Frontal cortex (tissue), 4 donors: ENCODE data around the gene KCNS1. TPM values are rescaled to one million over a fixed set of nuclear protein-coding genes. Genes with fewer than 3 reads are reported as not detected.

ENCODE experiments used
- DNase-seq, 2 donors: peaks; one replicate each; pipeline ENCODE4 v3.0.0; 2012; ENCODE audit warnings: low spot score in 2 of 2
- FAIRE-seq: peaks from 2 replicates; lab custom pipeline; 2012; peaks lifted over from hg19 to GRCh38; lab: Jason Lieb, UNC
- total RNA-seq: library from RNA; depleted of rRNA; stranded (reverse); fragments of >200 nt; gene quantifications from one replicate; pipeline ENCODE4 v1.2.3, GENCODE V29; 2014
- donor health status: control.
- donor health status: control.
- donor health status: control.

Gene KCNS1
- total RNA-seq, 1 donor from 2014 or later, result 1.2 TPM

DNA sequence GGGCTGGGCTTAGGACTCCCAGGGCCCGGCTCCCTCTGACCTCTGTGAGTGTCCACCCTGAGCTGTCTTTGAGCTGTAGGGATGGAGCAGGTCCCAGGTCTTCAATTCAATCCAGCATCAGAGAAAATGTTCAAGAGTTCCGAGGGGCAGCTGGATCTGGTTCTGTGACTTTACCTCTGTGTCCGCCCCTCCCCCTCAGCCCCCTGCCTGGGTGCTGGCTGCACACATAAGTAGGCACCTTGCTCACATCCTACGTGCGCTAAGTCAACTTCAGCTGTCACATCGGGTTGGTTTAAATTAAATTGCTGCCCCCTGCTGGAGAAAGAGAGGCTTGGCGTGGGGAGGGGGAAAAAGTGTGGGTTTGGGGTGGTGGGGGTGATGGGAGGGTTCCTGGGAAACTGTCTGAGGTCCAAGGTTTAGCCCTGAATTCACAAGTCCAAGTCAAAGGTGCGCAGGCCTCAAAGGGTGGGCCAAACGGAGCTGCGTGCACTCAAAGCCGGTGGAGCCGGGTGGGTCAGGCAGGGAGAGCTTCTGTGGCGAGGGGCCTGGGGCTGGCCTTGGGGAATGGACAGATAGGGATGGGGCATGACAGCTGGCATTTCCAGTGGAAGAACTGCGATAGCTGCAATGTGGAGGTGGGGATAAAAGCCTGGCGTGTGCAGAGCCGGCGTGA lies 11.0 kb upstream of the KCNS1 start:
- FAIRE-seq (no peak), DNase-seq (no peak)

DNA sequence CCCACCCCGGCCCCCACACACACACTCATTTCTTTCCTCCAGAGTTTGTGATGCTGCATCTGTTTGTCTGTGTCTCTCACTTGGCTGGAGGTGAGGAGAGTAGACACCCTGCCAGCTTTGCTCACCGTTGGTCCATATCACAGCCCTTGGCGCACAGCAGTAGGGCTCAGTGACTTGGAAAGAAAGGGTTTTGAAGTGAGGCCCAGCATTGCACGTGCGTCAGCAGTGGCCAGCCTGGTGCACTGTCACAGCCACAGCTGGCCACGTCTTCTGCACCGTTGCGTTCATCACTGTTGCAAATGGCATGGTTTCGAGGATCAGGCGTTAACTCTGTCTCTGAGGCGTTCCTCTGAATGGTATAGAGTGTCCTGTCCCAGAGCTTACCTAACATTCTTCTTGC lies 10.4 kb upstream of the KCNS1 start:
- DNase-seq (no peak), FAIRE-seq (no peak)

GRCh38 chr20:45110301-45110700 lies 9.4 kb upstream of the KCNS1 start:
- no peak for DNase-seq
- FAIRE-seq, result no peak

DNA sequence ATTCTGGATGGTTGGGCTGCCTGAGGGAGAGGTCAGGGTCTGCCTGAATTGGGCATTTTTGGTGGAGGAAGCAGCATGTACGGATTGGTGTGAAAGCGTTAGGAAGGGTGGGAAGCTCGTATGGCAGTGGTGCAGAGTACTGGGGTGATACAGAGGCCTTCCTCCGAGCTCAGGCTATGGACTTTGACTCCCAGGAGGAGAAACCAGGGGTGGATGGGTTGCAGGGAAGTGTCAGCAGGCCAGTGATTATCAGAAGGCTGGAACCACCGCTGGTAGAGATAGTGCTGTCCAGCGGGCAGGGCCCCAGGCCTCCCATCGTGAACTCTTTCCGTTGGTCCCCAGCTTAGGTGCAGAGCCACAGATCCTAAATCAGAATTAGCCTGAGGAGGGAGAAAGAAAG lies 8.7 kb upstream of the KCNS1 start:
- no peak for FAIRE-seq
- DNase-seq, result no peak

DNA sequence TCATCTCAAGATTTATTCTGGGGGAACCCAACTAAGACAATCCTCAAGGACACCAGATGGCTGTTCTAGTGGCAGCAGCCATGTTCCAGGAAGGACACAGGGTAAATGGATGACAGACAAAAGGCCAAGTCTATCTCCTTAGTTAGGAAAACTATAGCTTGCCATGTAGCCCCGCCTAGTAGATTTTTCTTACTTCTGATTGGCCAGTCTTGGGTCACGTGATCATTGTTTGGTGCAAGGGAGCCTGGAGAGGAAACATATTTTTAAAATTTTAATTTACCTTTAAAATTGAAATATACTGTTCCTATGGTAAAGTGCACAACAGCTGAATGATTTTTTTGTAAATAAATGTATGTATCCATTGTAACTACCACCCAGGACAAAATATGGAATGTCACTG lies 4.4 kb upstream of the KCNS1 start:
- DNase-seq (no peak), FAIRE-seq (no peak)

DNA sequence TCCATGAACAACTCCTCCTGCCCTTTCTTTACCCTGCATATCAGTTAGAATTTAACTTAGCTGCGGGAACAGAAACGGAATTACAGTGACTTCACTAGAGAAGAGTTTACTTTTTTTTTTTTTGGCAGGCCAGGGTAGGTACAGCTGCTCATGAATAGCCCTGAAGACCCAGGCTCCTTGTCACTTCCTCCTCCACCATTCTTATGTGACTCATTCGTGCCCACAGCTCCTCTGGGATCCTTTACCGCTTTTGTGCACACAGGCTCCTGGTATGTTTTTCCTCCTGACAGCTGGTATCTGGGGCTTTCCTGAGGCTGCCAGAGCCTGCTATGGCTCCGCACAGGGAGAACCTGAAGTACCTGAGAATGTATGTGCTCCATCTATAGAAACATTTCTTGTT lies 3.9 kb upstream of the KCNS1 start:
- no peak for DNase-seq

DNA sequence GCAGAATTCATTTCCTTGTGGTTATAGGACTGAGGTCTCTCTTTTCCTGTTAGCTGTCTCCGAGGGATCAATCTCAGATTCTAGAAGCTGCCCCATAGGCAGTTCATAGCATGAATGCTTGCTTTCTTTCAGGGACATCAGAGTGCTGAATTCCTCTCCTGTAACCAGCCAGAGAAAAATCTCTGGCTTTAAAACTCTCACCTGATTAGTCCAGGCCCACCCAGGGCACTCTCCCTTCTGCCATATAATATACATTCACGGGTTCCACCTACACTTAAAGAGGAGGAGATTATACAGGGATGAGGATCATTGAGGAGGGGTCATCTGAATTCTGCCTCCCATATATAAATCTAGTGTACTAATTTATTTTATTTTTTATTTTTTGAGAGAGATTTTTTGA lies 2.1 kb upstream of the KCNS1 start:
- no peak for DNase-seq
- FAIRE-seq, result no peak

More for the DNA sequence above, 3.9 kb upstream of the KCNS1 start:
- FAIRE-seq, result no peak

DNA sequence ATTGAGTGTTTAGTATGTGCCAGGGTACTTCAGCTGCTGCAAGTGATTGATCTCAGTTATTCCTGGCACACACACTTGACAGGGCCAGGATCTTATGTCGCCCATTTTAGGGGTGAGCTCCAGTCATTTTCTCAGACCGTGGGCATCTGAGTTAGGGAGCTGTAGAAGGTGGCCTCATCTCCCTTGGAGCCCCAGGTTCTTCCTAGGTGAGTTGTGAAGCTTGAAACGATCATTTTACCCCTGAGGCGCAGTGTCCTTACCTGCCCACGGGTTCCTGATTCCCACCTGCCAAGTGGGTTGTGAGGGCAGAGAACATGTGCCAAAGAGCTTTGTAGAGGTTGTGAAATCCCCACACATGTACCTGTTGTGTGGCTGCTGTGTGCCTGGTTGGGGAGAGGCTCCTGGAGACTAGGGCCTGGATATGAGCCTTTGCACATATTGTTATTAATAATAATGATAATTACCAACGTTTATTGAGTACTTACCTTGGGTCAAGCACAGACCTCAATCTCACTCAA lies 465 bp upstream of the KCNS1 start:
- no peak for FAIRE-seq
- DNase-seq, result no peak

DNA sequence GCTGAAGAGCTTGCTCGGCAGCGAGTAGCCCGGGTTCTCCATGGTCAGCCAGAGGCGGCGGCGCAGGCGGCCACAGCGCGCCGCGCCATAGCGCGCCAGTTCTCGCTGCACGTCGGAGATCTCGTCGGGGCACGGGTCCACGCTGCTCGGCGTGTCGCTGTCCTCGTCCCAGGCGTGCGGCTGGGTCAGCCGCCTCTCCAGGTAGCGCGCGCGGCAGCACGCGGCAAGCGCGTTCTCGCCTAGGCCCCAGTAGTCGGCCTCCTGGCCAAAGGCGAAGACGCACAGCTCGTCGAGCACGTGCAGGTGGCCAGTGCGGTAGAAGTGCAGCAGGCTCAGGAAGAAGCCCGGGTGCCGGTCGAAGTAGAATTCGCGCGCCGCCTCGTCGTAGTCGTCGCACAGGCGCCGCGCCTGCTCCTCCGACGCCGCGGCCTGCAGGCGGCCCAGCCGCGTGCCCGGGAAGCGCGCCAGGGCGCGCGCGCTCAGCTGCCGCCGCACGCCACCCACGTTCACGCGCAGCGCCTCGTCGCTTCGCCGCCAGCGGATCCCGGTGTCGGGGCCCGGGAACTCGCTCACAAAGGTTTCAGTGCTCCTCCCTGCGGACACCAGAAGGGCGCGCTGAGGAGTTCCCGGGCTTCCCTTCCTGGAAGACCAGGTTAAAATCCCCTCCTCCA lies 2.7 kb downstream of the KCNS1 start:
- DNase-seq (peak in 1 of 2 donors; percentile 37), FAIRE-seq (no peak)

- FAIRE-seq (no peak), DNase-seq (peak in 1 of 2 donors; percentile 42)
Observed at GRCh38 chr20:45097485-45098102, 3.3 kb downstream of the KCNS1 start.

DNA sequence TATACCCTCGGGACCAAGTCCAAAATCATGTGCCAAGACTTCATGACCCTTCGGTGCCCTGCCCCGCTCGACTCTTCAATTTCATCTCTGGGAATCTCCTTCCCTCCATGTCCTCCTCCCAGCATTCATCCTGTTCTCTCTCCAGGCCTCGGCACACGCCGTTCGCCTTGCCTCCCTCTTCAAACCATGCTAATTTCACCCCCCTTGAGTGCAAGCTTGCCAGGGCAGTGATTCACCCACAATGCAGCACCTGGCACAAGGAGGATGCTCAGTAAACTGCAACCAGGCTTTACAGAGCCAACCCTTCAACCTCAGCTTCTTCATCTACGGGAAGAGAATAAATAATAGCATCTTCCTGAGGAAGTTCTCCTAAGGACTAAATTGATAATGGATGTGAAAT lies 4.1 kb downstream of the KCNS1 start:
- DNase-seq, result no peak
- no peak for FAIRE-seq

DNA sequence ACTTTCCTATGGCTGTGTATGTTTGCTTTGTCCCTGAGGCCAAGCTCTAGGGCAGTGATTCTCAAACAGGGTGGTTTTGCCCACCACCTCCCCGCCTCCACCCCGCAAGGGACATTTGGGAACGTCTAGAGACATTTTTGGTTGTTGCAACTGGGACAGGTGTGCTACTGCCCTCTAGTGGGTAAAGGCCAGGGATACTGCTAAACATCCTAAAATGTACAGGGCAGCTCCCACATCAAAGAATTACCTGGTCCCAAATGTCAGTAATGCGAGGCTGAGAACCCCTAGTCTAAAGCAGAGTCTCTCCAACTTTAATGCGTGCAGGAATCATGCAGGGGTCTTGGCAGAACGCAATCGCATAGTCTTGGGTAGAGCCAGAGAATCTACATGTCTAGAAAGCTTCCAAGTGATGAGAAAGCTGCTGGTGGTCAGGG lies 5.1 kb downstream of the KCNS1 start:
- DNase-seq (peak in 1 of 2 donors; percentile 57), FAIRE-seq (no peak)

DNA sequence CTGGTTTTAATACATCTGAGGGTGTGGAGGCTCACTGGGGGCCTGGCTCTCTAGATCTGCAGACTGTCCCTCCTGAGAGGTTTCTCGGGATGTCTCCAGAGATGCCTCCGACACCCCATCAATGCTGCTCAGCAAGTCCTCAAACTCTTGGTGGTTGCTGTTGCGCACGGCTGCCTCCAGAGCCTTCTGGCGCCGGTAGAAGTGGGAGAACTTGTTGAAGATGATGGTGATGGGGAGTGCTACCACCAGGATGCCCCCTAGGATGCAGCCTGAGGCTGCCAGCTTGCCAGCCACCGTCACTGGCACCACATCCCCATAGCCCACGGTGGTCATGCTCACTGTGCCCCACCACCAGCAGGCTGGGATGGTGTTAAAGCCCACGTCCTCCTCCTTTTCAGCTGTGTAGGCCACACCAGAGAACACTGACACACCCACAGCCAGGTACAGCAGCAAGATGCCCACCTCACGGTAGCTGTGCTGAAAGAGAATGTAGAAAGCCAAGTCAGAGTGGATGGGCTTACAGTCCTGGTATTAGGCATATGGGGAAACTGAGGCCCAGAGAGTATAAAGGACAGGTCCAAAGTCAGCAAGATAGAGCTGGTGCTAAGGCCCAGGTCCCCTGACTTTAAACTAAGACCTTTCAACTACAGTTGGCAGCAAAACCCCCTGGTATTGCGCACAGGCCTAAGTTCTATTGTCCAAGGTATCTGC lies 5.9 kb downstream of the KCNS1 start:
- DNase-seq (no peak), FAIRE-seq (no peak)

GRCh38 chr20:45094201-45094600 lies 6.7 kb downstream of the KCNS1 start:
- FAIRE-seq (no peak), DNase-seq (no peak)

- FAIRE-seq (no peak), DNase-seq (no peak)
Observed at GRCh38 chr20:45092898-45093297, 8.0 kb downstream of the KCNS1 start.

- FAIRE-seq (no peak), DNase-seq (no peak)
Observed at GRCh38 chr20:45091366-45091765, 9.6 kb downstream of the KCNS1 start.

- FAIRE-seq (no peak), DNase-seq (no peak)
Observed at GRCh38 chr20:45090481-45090880, 10.4 kb downstream of the KCNS1 start.

GRCh38 chr20:45088247-45088646 lies 12.7 kb downstream of the KCNS1 start:
- no peak for FAIRE-seq

DNA sequence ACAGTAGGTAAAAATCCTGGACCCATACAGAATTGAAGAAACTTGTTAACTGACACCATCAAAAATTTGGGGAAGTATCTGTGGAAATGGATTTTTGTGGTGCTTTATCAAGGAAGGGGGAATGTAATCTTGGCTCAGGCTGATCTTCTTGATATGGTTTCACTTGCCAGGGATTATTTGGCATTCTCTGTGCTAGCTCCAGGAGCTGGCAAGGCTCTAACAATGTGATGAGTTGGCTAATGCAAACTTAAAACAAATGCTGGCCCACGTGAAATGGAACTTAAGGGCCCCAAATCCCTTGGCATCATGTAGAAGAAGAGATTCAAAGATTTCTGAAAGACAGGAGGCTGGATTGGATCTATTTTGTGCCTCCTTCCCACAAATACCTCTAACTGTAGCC lies 13.1 kb downstream of the KCNS1 start:
- no peak for FAIRE-seq
- no peak for DNase-seq

More at GRCh38 chr20:45088247-45088646, 12.7 kb downstream of the KCNS1 start:
- no peak for DNase-seq

DNA sequence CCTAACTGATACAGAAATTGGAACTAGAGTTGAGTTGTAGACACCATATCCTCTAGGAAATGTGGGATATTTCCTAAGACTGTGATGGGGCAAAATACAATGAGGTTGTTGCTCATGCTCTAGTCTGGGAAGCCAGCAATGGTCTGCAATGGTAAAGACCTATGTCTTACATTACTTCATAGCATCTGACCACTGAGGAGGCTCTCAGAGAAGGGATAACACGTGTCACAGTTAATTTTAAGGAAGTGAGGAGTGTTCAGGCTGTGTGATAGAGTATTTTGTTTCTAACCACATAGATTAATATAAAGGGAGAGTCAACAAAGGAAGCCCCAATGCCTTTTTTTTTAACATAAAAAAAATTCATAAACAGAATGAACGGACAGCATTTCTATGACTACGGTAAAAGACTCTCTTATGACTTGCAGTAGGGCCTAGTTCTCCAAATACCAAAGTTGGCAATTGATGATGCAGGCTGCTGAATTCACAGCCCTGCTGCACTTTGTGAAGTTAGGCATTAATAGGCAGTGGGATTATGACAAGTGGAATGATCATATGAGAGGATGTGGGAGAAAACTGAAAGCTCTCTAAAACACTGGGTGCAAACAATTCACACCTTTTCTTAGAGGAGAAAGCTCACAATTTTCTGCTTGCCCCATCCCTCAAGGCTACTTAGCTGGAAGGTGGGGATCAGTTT lies 13.7 kb downstream of the KCNS1 start:
- DNase-seq, result no peak

More for the DNA sequence above, 13.7 kb downstream of the KCNS1 start:
- FAIRE-seq, result no peak
